ENCODE results near the gene PEF1.

GRCh38 chr1:31632649-31633048 lies 12.0 kb downstream of the PEF1 start:
- TF ChIP-seq CTCF (IDR thresholded peaks at IDR 0.05; ENCODE audit: insufficient read depth, low read depth, low read length) (no peak), EZH2 (IDR thresholded peaks at IDR 0.05; ENCODE audit: insufficient read depth, low read length) (no peak)
